ENCODE data around the gene PPP1R3D.

Gene PPP1R3D

DNA sequence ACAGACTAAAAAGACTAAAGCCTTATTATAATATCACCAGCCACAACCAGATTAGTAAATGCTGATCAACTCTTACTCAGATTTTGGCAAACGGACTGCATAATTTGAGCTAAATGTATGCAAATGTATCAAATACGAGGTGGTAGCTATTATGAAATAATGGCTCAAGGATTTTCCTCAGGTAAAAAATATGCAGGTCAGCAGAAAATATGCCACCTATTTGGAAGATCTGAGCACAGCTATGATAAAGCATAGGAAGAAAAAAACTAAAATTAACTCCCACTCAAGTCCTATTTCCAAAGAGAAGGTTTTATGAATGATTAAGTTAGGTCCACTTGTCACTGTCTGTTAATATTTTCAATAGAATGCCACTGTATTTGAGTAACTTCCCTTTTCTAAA lies 29.1 kb downstream of the PPP1R3D start:
- no peaks in the 10 kb centered on the region for H3K27me3 ChIP-seq (replicated peaks; ENCODE audit: insufficient read depth, low read length)
- H3K9me3 ChIP-seq (replicated peaks; ENCODE audit: insufficient read depth, low read length): no peaks in the 10 kb centered on the region
- H3K4me3 ChIP-seq (ENCODE audit: low read length): no peak overlapping the region
- no peaks in the 10 kb centered on the region for H3K79me2 ChIP-seq (ENCODE audit: low read length)
- DNase-seq: no peak
- no peaks in the 10 kb centered on the region for H3K4me1 ChIP-seq (ENCODE audit: low read length)
- no peak overlapping the region for H2AFZ ChIP-seq (ENCODE audit: low read length)
- TF ChIP-seq EZH2 (optimal IDR thresholded peaks at IDR 0.05; ENCODE audit: low read depth, low read length): no peak
- TF ChIP-seq, protein P1, sequence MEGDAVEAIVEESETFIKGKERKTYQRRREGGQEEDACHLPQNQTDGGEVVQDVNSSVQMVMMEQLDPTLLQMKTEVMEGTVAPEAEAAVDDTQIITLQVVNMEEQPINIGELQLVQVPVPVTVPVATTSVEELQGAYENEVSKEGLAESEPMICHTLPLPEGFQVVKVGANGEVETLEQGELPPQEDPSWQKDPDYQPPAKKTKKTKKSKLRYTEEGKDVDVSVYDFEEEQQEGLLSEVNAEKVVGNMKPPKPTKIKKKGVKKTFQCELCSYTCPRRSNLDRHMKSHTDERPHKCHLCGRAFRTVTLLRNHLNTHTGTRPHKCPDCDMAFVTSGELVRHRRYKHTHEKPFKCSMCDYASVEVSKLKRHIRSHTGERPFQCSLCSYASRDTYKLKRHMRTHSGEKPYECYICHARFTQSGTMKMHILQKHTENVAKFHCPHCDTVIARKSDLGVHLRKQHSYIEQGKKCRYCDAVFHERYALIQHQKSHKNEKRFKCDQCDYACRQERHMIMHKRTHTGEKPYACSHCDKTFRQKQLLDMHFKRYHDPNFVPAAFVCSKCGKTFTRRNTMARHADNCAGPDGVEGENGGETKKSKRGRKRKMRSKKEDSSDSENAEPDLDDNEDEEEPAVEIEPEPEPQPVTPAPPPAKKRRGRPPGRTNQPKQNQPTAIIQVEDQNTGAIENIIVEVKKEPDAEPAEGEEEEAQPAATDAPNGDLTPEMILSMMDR (IDR thresholded peaks at IDR 0.05; ENCODE audit: low read length): no peak
- no peak for TF ChIP-seq EZH2phosphoT487 (IDR thresholded peaks at IDR 0.05; ENCODE audit: low read length)
- H3K9me2 ChIP-seq (replicated peaks; ENCODE audit: insufficient read depth, low read length): no peaks in the 10 kb centered on the region
- no peaks in the 10 kb centered on the region for H3F3A ChIP-seq (ENCODE audit: insufficient read depth, low read length)
- H3K36me3 ChIP-seq (replicated peaks; ENCODE audit: insufficient read depth, low read length): no peaks in the 10 kb centered on the region
- no peak overlapping the region for H3K9ac ChIP-seq (ENCODE audit: low read length)
- H3K4me2 ChIP-seq (ENCODE audit: low read depth, low read length): no peak overlapping the region
- H4K20me1 ChIP-seq (ENCODE audit: insufficient read depth, low read length): no peaks in the 10 kb centered on the region
- H3K27ac ChIP-seq (ENCODE audit: low read length): no peak overlapping the region

DNA sequence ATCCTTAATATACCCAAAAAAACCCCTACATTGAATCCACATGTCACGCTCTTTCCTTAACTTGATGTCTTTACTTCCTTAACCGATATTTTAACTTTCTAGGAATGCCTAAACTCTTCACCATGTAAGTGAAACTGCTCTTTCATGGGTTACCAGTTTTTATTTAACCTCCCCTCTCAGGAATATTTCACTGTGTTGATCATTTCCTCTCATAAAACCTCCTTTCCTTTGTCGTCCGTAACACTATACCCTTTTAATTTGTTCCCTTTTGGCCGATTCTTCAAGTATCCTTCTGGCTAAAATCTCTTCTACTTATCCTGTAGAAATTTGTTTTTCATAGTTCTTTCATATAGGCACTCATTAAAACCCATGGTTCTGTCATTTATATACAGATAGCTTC lies 31.2 kb downstream of the PPP1R3D start:
- H3K4me3 ChIP-seq (ENCODE audit: low read length): no peak overlapping the region
- H4K20me1 ChIP-seq (ENCODE audit: insufficient read depth, low read length): no peaks in the 10 kb centered on the region
- no peaks in the 10 kb centered on the region for H3K4me1 ChIP-seq (ENCODE audit: low read length)
- H3K27me3 ChIP-seq (replicated peaks; ENCODE audit: insufficient read depth, low read length): no peaks in the 10 kb centered on the region
- H3K9ac ChIP-seq (ENCODE audit: low read length): no peak overlapping the region
- H2AFZ ChIP-seq (ENCODE audit: low read length): no peak overlapping the region
- H3F3A ChIP-seq (ENCODE audit: insufficient read depth, low read length): no peaks in the 10 kb centered on the region
- DNase-seq: no peak
- H3K4me2 ChIP-seq (ENCODE audit: low read depth, low read length): no peak overlapping the region
- H3K9me2 ChIP-seq (replicated peaks; ENCODE audit: insufficient read depth, low read length): no peaks in the 10 kb centered on the region
- TF ChIP-seq EZH2 (optimal IDR thresholded peaks at IDR 0.05; ENCODE audit: low read depth, low read length) (no peak), EZH2phosphoT487 (IDR thresholded peaks at IDR 0.05; ENCODE audit: low read length) (no peak)
- TF ChIP-seq, protein P1 (IDR thresholded peaks at IDR 0.05; ENCODE audit: low read length): no peak
- H3K9me3 ChIP-seq (replicated peaks; ENCODE audit: insufficient read depth, low read length): no peaks in the 10 kb centered on the region
- H3K27ac ChIP-seq (ENCODE audit: low read length): no peak overlapping the region
- H3K36me3 ChIP-seq (replicated peaks; ENCODE audit: insufficient read depth, low read length): no peaks in the 10 kb centered on the region
- H3K79me2 ChIP-seq (ENCODE audit: low read length): no peaks in the 10 kb centered on the region

DNA sequence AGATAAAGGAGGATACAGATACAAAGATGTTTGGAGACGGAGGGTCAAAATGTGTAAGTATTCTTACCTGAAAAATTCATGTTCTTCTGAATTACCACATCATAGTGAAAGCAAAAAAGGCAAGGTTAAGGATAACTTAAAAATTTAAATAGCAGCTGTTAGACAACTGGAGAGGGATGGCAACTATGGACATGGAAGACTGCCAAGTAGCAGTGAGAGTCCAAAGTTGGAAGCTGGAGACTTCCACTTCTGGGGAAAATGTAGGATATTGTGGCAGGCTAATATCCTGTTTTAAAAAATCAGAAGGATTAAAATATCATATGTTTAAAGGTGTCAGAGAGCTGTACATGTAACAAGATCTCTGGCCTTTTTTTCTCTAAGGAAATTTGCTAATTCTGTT lies 36.5 kb downstream of the PPP1R3D start:
- H3K4me2 ChIP-seq (ENCODE audit: low read depth, low read length): no peak overlapping the region
- TF ChIP-seq, protein P1 (IDR thresholded peaks at IDR 0.05; ENCODE audit: low read length): no peak
- no peaks in the 10 kb centered on the region for H3K36me3 ChIP-seq (replicated peaks; ENCODE audit: insufficient read depth, low read length)
- no peak overlapping the region for H3K9ac ChIP-seq (ENCODE audit: low read length)
- no peaks in the 10 kb centered on the region for H3K79me2 ChIP-seq (ENCODE audit: low read length)
- H3K9me3 ChIP-seq (replicated peaks; ENCODE audit: insufficient read depth, low read length): no peaks in the 10 kb centered on the region
- no peaks in the 10 kb centered on the region for H4K20me1 ChIP-seq (ENCODE audit: insufficient read depth, low read length)
- H3K4me3 ChIP-seq (ENCODE audit: low read length): no peak overlapping the region
- H3K27ac ChIP-seq (ENCODE audit: low read length): no peak overlapping the region
- no peaks in the 10 kb centered on the region for H3F3A ChIP-seq (ENCODE audit: insufficient read depth, low read length)
- H2AFZ ChIP-seq (ENCODE audit: low read length): no peak overlapping the region
- no peaks in the 10 kb centered on the region for H3K4me1 ChIP-seq (ENCODE audit: low read length)
- no peak for DNase-seq
- H3K9me2 ChIP-seq (replicated peaks; ENCODE audit: insufficient read depth, low read length): no peaks in the 10 kb centered on the region
- no peaks in the 10 kb centered on the region for H3K27me3 ChIP-seq (replicated peaks; ENCODE audit: insufficient read depth, low read length)

Measured in MM.1S (cell line).